A673 (cell line): ENCODE measurements around the gene MGAT3. TPM values are rescaled to one million over a fixed set of nuclear protein-coding genes. Genes with fewer than 3 reads are reported as not detected.

Source experiments
- BruUV-seq: library from RNA; stranded (reverse); fragments of 400-500 nt; replicated peaks from 2 replicates; lab custom pipeline; 2021; lab: Mats Ljungman, UMichigan
- CTCF ChIA-PET: fragments of 300-600 bp; sonication (Branson Sonifier 250); formaldehyde crosslinking; loops from one replicate; lab custom pipeline; 2022; ENCODE audit warnings: antibody characterized with exemption; lab: Charles Lee
- POLR2A ChIA-PET: fragments of 300-600 bp; sonication (Branson Sonifier 250); formaldehyde crosslinking; loops from one replicate; lab custom pipeline; 2022; ENCODE audit warnings: antibody characterized with exemption; ENCODE audit not compliant: low non-redundant PET; lab: Charles Lee
- DNase-seq: peaks from one replicate; pipeline ENCODE4 v3.0.0-alpha.2; 2015; ENCODE audit warnings: low spot score
- H3K27ac ChIP-seq: fragments of 200-600 bp; sonication (generic); 2 replicates; pipeline ENCODE4 v1.5.1; 2016; ENCODE audit warnings: mixed run types, low read depth, mild to moderate bottlenecking, mixed read lengths, antibody characterized with exemption, low read length; ENCODE audit not compliant: poor library complexity, severe bottlenecking
- H3K27me3 ChIP-seq: fragments of 200-600 bp; sonication (generic); replicated peaks from 2 replicates; pipeline ENCODE4 v1.6.1; 2017; ENCODE audit warnings: mixed run types, low read depth, mild to moderate bottlenecking, mixed read lengths, antibody characterized with exemption, low read length; ENCODE audit not compliant: insufficient read depth, poor library complexity
- H3K36me3 ChIP-seq: fragments of 200-600 bp; sonication (generic); 2 replicates; pipeline ENCODE4 v1.6.1; 2016; ENCODE audit warnings: mixed run types, mild to moderate bottlenecking, mixed read lengths, antibody characterized with exemption, low read length; ENCODE audit not compliant: insufficient read depth, poor library complexity, severe bottlenecking
- H3K4me1 ChIP-seq: fragments of 200-600 bp; sonication (generic); 2 replicates; pipeline ENCODE4 v1.6.1; 2017; ENCODE audit warnings: mixed run types, mild to moderate bottlenecking, mixed read lengths, antibody characterized with exemption, low read length; ENCODE audit not compliant: insufficient read depth, poor library complexity, severe bottlenecking
- H3K4me3 ChIP-seq: fragments of 200-600 bp; sonication (generic); 2 replicates; pipeline ENCODE4 v1.5.1; 2016; ENCODE audit warnings: low read depth, mixed run types, mild to moderate bottlenecking, mixed read lengths, low read length; ENCODE audit not compliant: poor library complexity, severe bottlenecking
- H3K9me3 ChIP-seq: fragments of 200-600 bp; sonication (generic); 2 replicates; pipeline ENCODE4 v1.6.1; 2016; ENCODE audit warnings: mixed run types, low read depth, mild to moderate bottlenecking, mixed read lengths, antibody characterized with exemption, low read length; ENCODE audit not compliant: poor library complexity, severe bottlenecking
- CTCF ChIP-seq: fragments of 300-800, 200-600 bp; sonication (generic); conservative IDR thresholded peaks from 2 replicates; pipeline ENCODE4 v1.5.1; 2017; ENCODE audit warnings: low read depth, mild to moderate bottlenecking, antibody characterized with exemption, low read length, moderate library complexity, mixed read lengths
- EZH2 ChIP-seq: fragments of 200-600 bp; sonication (generic); IDR thresholded peaks from 2 replicates; pipeline ENCODE4 v1.6.1; 2017; ENCODE audit warnings: borderline replicate concordance, low read depth, mild to moderate bottlenecking, mixed read lengths, antibody characterized with exemption, low read length; ENCODE audit not compliant: poor library complexity, severe bottlenecking
- intact Hi-C: fragments of 100-400 bp; cut with micrococcal nuclease; formaldehyde crosslinking; loops from one replicate; pipeline ENCODE4 v1.10.0; 2022; ENCODE audit not compliant: unreplicated experiment
- total RNA-seq: library from RNA; stranded (reverse); gene quantifications from 2 replicates; pipeline ENCODE4 v1.2.3, GENCODE V29; 2021

MGAT3 gene
- total RNA-seq, 1 experiment from 2014 or later = 2.7 TPM

- no peak overlapping the region for H3K4me3 ChIP-seq
- no TSS peak for BruUV-seq
- no peaks in the 10 kb centered on the region for H3K9me3 ChIP-seq
- no peak for DNase-seq
- intact Hi-C loops = no loop called here
- ChIA-PET POLR2A (no interaction called here), CTCF (no interaction called here)
- no peaks in the 10 kb centered on the region for H3K4me1 ChIP-seq
- H3K27ac ChIP-seq = no peak overlapping the region
- H3K27me3 ChIP-seq = no peaks in the 10 kb centered on the region
- H3K36me3 ChIP-seq = no peaks in the 10 kb centered on the region
- TF ChIP-seq CTCF (no peak), EZH2 (no peak)
These were observed 10.5 kb upstream of the MGAT3 start for GRCh38 chr22:39446239-39446721.

- Histone ChIP-seq H3K4me3 (no peak overlapping the region), H3K27me3 (no peaks in the 10 kb centered on the region), H3K36me3 (no peaks in the 10 kb centered on the region), H3K27ac (no peak overlapping the region), H3K9me3 (no peaks in the 10 kb centered on the region), H3K4me1 (peaks cover 11% of the 10 kb centered on the region)
- no peak for DNase-seq
- intact Hi-C loops = no loop called here
- CTCF ChIA-PET = interaction anchor here (0.6 kb wide), 1 partner anchor 47 kb away, joined by 3 read pairs; no protein-coding TSS in a partner anchor
- POLR2A ChIA-PET = no interaction called here
- TF ChIP-seq CTCF (no peak), EZH2 (no peak)
- no TSS peak for BruUV-seq
These were observed 8.4 kb upstream of the MGAT3 start for GRCh38 chr22:39448205-39449054.

- Histone ChIP-seq H3K9me3 (no peaks in the 10 kb centered on the region), H3K4me3 (no peak overlapping the region), H3K27me3 (no peaks in the 10 kb centered on the region), H3K4me1 (peaks cover 11% of the 10 kb centered on the region), H3K36me3 (no peaks in the 10 kb centered on the region), H3K27ac (no peak overlapping the region)
- DNase-seq = no peak
- no TSS peak for BruUV-seq
- CTCF ChIA-PET = no interaction called here
- POLR2A ChIA-PET = interaction anchor here (0.6 kb wide), 1 partner anchor 130 kb away, joined by 3 read pairs; the partner anchor contains the start of gene RPL3
- TF ChIP-seq EZH2 (no peak), CTCF (no peak)
- intact Hi-C loops = no loop called here
These were observed 7.1 kb upstream of the MGAT3 start for GRCh38 chr22:39449708-39450107.
